K562 (cell line): ENCODE measurements around the gene CNTD1. TPM values are rescaled to one million over a fixed set of nuclear protein-coding genes. Genes with fewer than 3 reads are reported as not detected.
A peak's percentile ranks its signal among the peaks of the same experiment; 100 is the strongest.

Source experiments
- AFF1 ChIP-seq, 2 experiments: fragments of 450-650 bp; IDR thresholded peaks; 2 replicates each; pipeline ENCODE4 v1.6.1; 2018; ENCODE audit warnings: mild to moderate bottlenecking in 2 of 2, low read depth in 1 of 2; ENCODE audit not compliant: partially characterized antibody in 2 of 2
- ARID3A ChIP-seq: IDR thresholded peaks from 2 replicates; pipeline ENCODE4 v1.6.1; 2012; ENCODE audit warnings: low read depth, low read length, improper control_type of control experiment, borderline replicate concordance
- CREM ChIP-seq: IDR thresholded peaks from 2 replicates; pipeline ENCODE4 v1.6.1; 2014; ENCODE audit warnings: antibody characterized with exemption, low read depth
- CXXC5 ChIP-seq: fragments of 250-450 bp; sonication (Bioruptor Pico); IDR thresholded peaks from 2 replicates; pipeline ENCODE4 v1.8.0; 2022; ENCODE audit warnings: inconsistent platforms, mild to moderate bottlenecking, moderate library complexity
- DPF2 ChIP-seq: fragments of 450-650 bp; IDR thresholded peaks from 2 replicates; pipeline ENCODE4 v1.6.1; 2016
- FOSL1 ChIP-seq: fragments of 200-800 bp; sonication (Bioruptor generic); conservative IDR thresholded peaks from 2 replicates; pipeline ENCODE4 v1.6.1; 2016; ENCODE audit warnings: missing genetic modification characterization, missing compliant biosample characterization
- HDAC3 ChIP-seq: fragments of 450-650 bp; IDR thresholded peaks from 2 replicates; pipeline ENCODE4 v1.6.1; 2018; ENCODE audit warnings: borderline replicate concordance, mild to moderate bottlenecking, moderate library complexity; ENCODE audit not compliant: partially characterized antibody
- HDAC8 ChIP-seq: fragments of 450-650 bp; IDR thresholded peaks from 2 replicates; pipeline ENCODE4 v1.6.1; 2016; ENCODE audit warnings: mild to moderate bottlenecking, missing genetic modification characterization, moderate library complexity, missing compliant biosample characterization
- IRF1 ChIP-seq: sonication (generic); formaldehyde crosslinking; IDR thresholded peaks from 2 replicates; pipeline ENCODE4 v1.8.0; 2022; ENCODE audit warnings: missing genetic modification reagents, mild to moderate bottlenecking, borderline replicate concordance
- KAT7 ChIP-seq: sonication (generic); formaldehyde crosslinking; IDR thresholded peaks from 2 replicates; pipeline ENCODE4 v1.8.0; 2022; ENCODE audit warnings: missing genetic modification reagents, mild to moderate bottlenecking, borderline replicate concordance
- KLF16 ChIP-seq: IDR thresholded peaks from 2 replicates; pipeline ENCODE4 v1.6.1; 2016; ENCODE audit warnings: antibody characterized with exemption
- MAX ChIP-seq: sonication (generic); formaldehyde crosslinking; IDR thresholded peaks from 2 replicates; pipeline ENCODE4 v1.9.0; 2022; ENCODE audit warnings: mild to moderate bottlenecking, missing genetic modification reagents
- MCM7 ChIP-seq, 2 experiments: fragments of 450-650 bp; IDR thresholded peaks; 2 replicates each; pipeline ENCODE4 v1.6.1; 2016 to 2018
- MTA3 ChIP-seq: fragments of 450-650 bp; formaldehyde crosslinking; IDR thresholded peaks from 2 replicates; pipeline ENCODE4 v1.6.1; 2017; ENCODE audit warnings: mild to moderate bottlenecking, borderline replicate concordance
- NBN ChIP-seq: fragments of 450-650 bp; IDR thresholded peaks from 2 replicates; pipeline ENCODE4 v1.6.1; 2016; ENCODE audit warnings: low read depth, mild to moderate bottlenecking
- NCOA1 ChIP-seq: fragments of 450-650 bp; IDR thresholded peaks from 2 replicates; pipeline ENCODE4 v1.6.1; 2016; ENCODE audit warnings: low read depth
- NUFIP1 ChIP-seq: fragments of 450-650 bp; IDR thresholded peaks from 2 replicates; pipeline ENCODE4 v1.6.1; 2018; ENCODE audit not compliant: partially characterized antibody
- SMARCE1 ChIP-seq: fragments of 450-650 bp; IDR thresholded peaks from 2 replicates; pipeline ENCODE4 v1.7.1; 2016; ENCODE audit warnings: mild to moderate bottlenecking
- ZNF140 ChIP-seq: fragments of 250-450 bp; sonication (Bioruptor Pico); IDR thresholded peaks from 2 replicates; pipeline ENCODE4 v1.8.0; 2021; ENCODE audit warnings: moderate library complexity, mild to moderate bottlenecking, inconsistent platforms
- ZNF583 ChIP-seq: fragments of 250-450 bp; sonication (Bioruptor Pico); IDR thresholded peaks from 2 replicates; pipeline ENCODE4 v1.4.0; 2020
- ZNF699 ChIP-seq: fragments of 250-450 bp; sonication (Bioruptor Pico); IDR thresholded peaks from 2 replicates; pipeline ENCODE4 v1.8.0; 2021; ENCODE audit warnings: mild to moderate bottlenecking, moderate library complexity; ENCODE audit not compliant: insufficient replicate concordance
- ZNF79 ChIP-seq: fragments of 250-450 bp; sonication (Bioruptor Pico); IDR thresholded peaks from 2 replicates; pipeline ENCODE4 v1.4.0; 2020; ENCODE audit warnings: low read depth, mild to moderate bottlenecking, moderate library complexity
- polyA plus RNA-seq, 8 experiments: library from polyadenylated mRNA; depleted of rRNA in 4 of 8; stranded (reverse) in 5 of 8; unstranded in 3 of 8; fragments of >200 nt; fragmentation: Nextera tagmentation in 2 of 8; fragmentation: Illumina TruSeq in 1 of 8; extraction: Ambion mirVana in 2 of 8; extraction: Trizol in 1 of 8; gene quantifications; 2 replicates each; pipeline versions ENCODE4 v1.2.1 to v1.2.3, GENCODE V29; 2011 to 2014; ENCODE audit warnings: inconsistent platforms in 1 of 8, missing spikeins in 1 of 8
- total RNA-seq, 7 experiments: library from RNA; depleted of rRNA in 6 of 7; stranded (reverse); fragments of >200 nt in 6 of 7; fragmentation: Illumina TruSeq in 2 of 7; extraction: Trizol in 2 of 7; gene quantifications; 2 replicates each; pipeline versions ENCODE4 v1.2.1 to v1.2.3, GENCODE V29; 2011 to 2021; ENCODE audit warnings: low replicate concordance in 1 of 7

Gene CNTD1
- total and polyA plus RNA-seq, 9 of the 15 experiments (the other 6 are each of a cell fraction or from before 2014, with no cell fraction given) = 0.12 to 0.86 (median 0.41) TPM; not detected in 1

- TF ChIP-seq HDAC3 = peak; percentile 91
- peak; percentile 62; the same call in 1 of the 2 replicates for TF ChIP-seq NCOA1
- TF ChIP-seq NUFIP1 = peak; percentile 15
- 0 out of 2 replicates have a peak, but pooled peaks have one; percentile 32 for TF ChIP-seq NBN
- peak; percentile 76 for TF ChIP-seq CREM
- TF ChIP-seq MCM7 (IDR thresholded peaks at IDR 0.05) = no peak
- no peak for TF ChIP-seq MAX (CRISPR knock-in tag)
- TF ChIP-seq MTA3 = no peak
- 0 out of 2 replicates have a peak, but pooled peaks have one; percentile 14 for TF ChIP-seq FOSL1 (tag)
- no peak for TF ChIP-seq ARID3A
- no peak for TF ChIP-seq ZNF79 (CRISPR knock-in tag)
- TF ChIP-seq KAT7 = no peak
- peak in 1 of 2 experiments; percentile 14 for TF ChIP-seq AFF1 (IDR thresholded peaks at IDR 0.05; ENCODE audit: low read depth in 1 of 2, partially characterized antibody in 2 of 2)
- TF ChIP-seq IRF1 (CRISPR knock-in tag) = no peak
- TF ChIP-seq KLF16 = peak; percentile 97
- TF ChIP-seq ZNF699 = no peak
- peak; percentile 89 for TF ChIP-seq SMARCE1
- TF ChIP-seq HDAC8 (tag) = no peak
- no peak for TF ChIP-seq ZNF140
- peak; percentile 59; the same call in 1 of the 2 replicates for TF ChIP-seq ZNF583
- TF ChIP-seq CXXC5 (CRISPR knock-in tag) = peak; percentile 37; the same call in 1 of the 2 replicates
- TF ChIP-seq DPF2 = peak; percentile 86
These were observed 47.8 kb upstream of the CNTD1 start (continued) for GRCh38 chr17:42750739-42751344.
